NB4 (cell line): Measurements from ENCODE around the gene TMEM25.
A peak's percentile ranks its signal among the peaks of the same experiment; 100 is the strongest.
"Not testable (repeated sequence)": the region's sequence is repeated elsewhere in the genome, so short reads cannot be mapped to it uniquely, and the experiment has no call there.

Experiments used
- DNase-seq: peaks from one replicate; pipeline ENCODE4 v3.0.0; 2010; ENCODE audit warnings: low read depth
- H3K4me3 ChIP-seq: one replicate; pipeline ENCODE4 v1.5.1; 2011; ENCODE audit warnings: mild to moderate bottlenecking, low read depth, low read length, moderate library complexity
- CTCF ChIP-seq: IDR thresholded peaks from one replicate; pipeline ENCODE4 v1.5.1; 2012; ENCODE audit warnings: low read depth, low read length
- MAX ChIP-seq: IDR thresholded peaks from 2 replicates; pipeline ENCODE4 v1.6.1; 2011; ENCODE audit warnings: low read depth, low read length
- MYC ChIP-seq: IDR thresholded peaks from 2 replicates; pipeline ENCODE4 v1.6.1; 2011; ENCODE audit warnings: low read depth, low read length
- POLR2A ChIP-seq: IDR thresholded peaks from 2 replicates; pipeline ENCODE4 v1.6.1; 2011; ENCODE audit warnings: mild to moderate bottlenecking; ENCODE audit not compliant: insufficient read length; ENCODE audit errors: extremely low read depth

Gene TMEM25

GRCh38 chr11:118530683-118531596 is at the start of gene TMEM25:
Gene TMEM25, plus strand, starts transcription at chr11:118531192. Its CDS starts 610 bp downstream, at chr11:118531802.
- TF ChIP-seq CTCF (no peak), MYC (no peak), MAX (no peak), POLR2A (no peak)
- H3K4me3 ChIP-seq: no peak within 1 kb of the TSS
- peak; percentile 60 for DNase-seq

- not testable (repeated sequence) for H3K4me3 ChIP-seq, DNase-seq
Measured at GRCh38 chr11:118481238-118481637, 49.8 kb upstream of the TMEM25 start.

- no peak for TF ChIP-seq CTCF
- no peak for TF ChIP-seq MYC
- no peak for TF ChIP-seq POLR2A
- TF ChIP-seq MAX: no peak
- DNase-seq: no peak
- no peak overlapping the region for H3K4me3 ChIP-seq
Measured at GRCh38 chr11:118484405-118484804, 46.6 kb upstream of the TMEM25 start.

- H3K4me3 ChIP-seq: no peak overlapping the region
- no peak for DNase-seq
- TF ChIP-seq POLR2A: no peak
- no peak for TF ChIP-seq MYC
- TF ChIP-seq MAX: no peak
- TF ChIP-seq CTCF: no peak
Measured at GRCh38 chr11:118485273-118485672, 45.7 kb upstream of the TMEM25 start.

GRCh38 chr11:118488480-118489109 is 42.4 kb upstream of the TMEM25 start:
- no peak overlapping the region for H3K4me3 ChIP-seq
- peak; percentile 86 for DNase-seq
- TF ChIP-seq MYC (no peak), CTCF (peak; percentile 89), MAX (no peak), POLR2A (no peak)

GRCh38 chr11:118491041-118491440 is 40.0 kb upstream of the TMEM25 start:
- TF ChIP-seq CTCF: no peak

More at GRCh38 chr11:118491041-118491440, 40.0 kb upstream of the TMEM25 start:
- no peak for DNase-seq
- H3K4me3 ChIP-seq: no peak overlapping the region
